Right ventricle myocardium superior (tissue), 1 donor: Measurements from ENCODE around the gene GMEB2. TPM values are rescaled to one million over a fixed set of nuclear protein-coding genes. Genes with fewer than 3 reads are reported as not detected.
"Not testable (repeated sequence)": the region's sequence is repeated elsewhere in the genome, so short reads cannot be mapped to it uniquely, and the experiment has no call there.

Experiments
- ATAC-seq: fragments of 200-7000 bp; cut with Tn5 transposase; one replicate; pipeline ENCODE4 v1.9.1; 2020; ENCODE audit warnings: mild to moderate bottlenecking; ENCODE audit not compliant: poor library complexity
- DNase-seq: peaks from one replicate; pipeline ENCODE4 v3.0.0-alpha.2; 2020
- intact Hi-C: fragments of 100-400 bp; cut with DNase I; formaldehyde crosslinking; loops from one replicate; pipeline ENCODE4 v1.11.2; 2022
- total RNA-seq: library from RNA; stranded (reverse); fragmentation: NEBNext Ultra II Directional; extraction: Animal tissue kit (Norgen Biotek cat#: 25700); gene quantifications from one replicate; pipeline ENCODE4 v1.2.1, GENCODE V29; 2021
- donor health status: DM: no; HTN: yes; CAD: no; lungs with severe emphysema.

Gene GMEB2
- total RNA-seq, 1 donor from 2014 or later, result 5.5 TPM

GRCh38 chr20:63559485-63560332, 67.2 kb downstream of the GMEB2 start:
- intact Hi-C loops, ATAC-seq: not testable (repeated sequence)

DNA sequence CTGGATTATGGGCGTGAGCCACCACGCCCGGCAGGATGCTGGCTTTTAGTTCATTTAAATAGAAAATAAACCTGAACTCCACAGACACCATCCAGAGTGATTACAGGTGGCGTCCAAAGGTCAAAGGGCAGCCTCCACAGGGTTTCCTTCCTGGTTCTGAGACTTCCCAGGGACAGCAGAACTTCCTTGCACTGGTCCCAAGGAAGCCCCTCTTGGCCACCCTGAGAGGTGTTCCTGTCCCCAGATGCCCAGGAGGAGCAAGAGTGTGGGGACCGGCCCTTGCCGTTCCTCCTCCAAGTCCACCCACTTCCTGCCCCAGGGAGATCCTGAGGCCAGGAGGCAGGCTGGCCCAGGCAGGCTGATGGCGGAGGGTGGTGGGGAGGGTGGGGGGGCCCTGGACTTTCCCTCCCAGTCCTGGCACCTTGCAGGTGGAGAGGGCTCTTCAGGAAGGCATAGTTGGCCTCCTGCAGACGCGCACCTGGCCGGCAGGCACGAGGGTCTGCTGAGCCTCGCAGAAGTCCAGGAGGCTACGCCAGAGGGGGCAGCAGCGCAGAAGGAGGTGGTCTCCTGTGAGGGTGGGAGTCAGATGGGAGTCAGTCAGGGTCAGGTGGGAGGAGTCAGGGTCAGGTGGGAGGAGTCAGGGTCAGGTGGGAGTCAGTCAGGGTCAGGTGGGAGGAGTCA, 68.0 kb downstream of the GMEB2 start:
- intact Hi-C loops, result no loop called here
- no peak for DNase-seq
- ATAC-seq, result no peak

More at GRCh38 chr20:63559485-63560332, 67.2 kb downstream of the GMEB2 start:
- DNase-seq, result not testable (repeated sequence)

GRCh38 chr20:63557481-63557891, 69.4 kb downstream of the GMEB2 start:
- no peak for ATAC-seq
- no peak for DNase-seq
- intact Hi-C loops, result no loop called here

DNA sequence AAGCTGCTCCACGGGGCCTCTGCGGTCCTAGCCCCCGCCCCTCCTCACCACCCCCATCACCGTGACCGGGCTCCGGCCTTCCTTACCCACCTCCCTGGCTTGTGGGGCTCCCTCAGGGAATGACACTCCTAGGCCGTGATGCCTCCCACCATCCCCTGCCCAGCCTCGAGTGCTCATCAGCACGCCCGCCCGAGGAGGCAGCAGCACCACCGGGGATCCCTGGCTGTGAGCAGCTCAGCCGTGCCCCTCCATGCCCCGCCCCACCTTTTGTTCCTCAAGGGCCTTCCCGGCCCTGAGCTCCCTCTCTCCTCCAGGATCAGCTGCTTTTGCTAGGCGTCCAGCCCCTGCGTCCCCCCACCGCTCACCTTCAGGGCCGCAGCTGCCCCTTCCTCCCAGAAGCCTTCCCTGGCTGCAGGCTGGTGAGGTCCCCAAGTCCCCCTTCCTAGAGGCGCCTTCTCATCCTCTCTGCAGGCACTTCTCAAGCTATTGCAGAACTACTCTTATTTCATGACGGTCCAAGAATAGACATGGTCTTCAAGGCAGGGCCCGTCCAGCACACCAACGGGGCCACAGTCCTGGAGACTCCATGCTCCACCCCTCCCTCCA, 69.9 kb downstream of the GMEB2 start:
- DNase-seq (no peak), ATAC-seq (no peak)
- intact Hi-C loops, result no loop called here

- DNase-seq (no peak), ATAC-seq (no peak)
- intact Hi-C loops, result no loop called here
Observed at GRCh38 chr20:63555661-63556381, 71.1 kb downstream of the GMEB2 start.

GRCh38 chr20:63554361-63555278, 72.3 kb downstream of the GMEB2 start:
- intact Hi-C loops, result no loop called here
- DNase-seq (no peak), ATAC-seq (no peak)

- ATAC-seq (peak; percentile 70), DNase-seq (no peak)
- intact Hi-C loops, result no loop called here
Observed at GRCh38 chr20:63553933-63554290, 73.0 kb downstream of the GMEB2 start, which contains the start of gene FNDC11. FNDC11 (plus strand) TSS chr20:63554159; CDS start chr20:63555664, 1,505 bp downstream.

GRCh38 chr20:63553251-63553932, 73.5 kb downstream of the GMEB2 start:
- DNase-seq, result peak; percentile 84
- intact Hi-C loops, result no loop called here
- ATAC-seq, result peak; percentile 78

- no peak for DNase-seq
- no peak for ATAC-seq
- intact Hi-C loops, result no loop called here
Observed at GRCh38 chr20:63552481-63553249, 74.2 kb downstream of the GMEB2 start.

DNA sequence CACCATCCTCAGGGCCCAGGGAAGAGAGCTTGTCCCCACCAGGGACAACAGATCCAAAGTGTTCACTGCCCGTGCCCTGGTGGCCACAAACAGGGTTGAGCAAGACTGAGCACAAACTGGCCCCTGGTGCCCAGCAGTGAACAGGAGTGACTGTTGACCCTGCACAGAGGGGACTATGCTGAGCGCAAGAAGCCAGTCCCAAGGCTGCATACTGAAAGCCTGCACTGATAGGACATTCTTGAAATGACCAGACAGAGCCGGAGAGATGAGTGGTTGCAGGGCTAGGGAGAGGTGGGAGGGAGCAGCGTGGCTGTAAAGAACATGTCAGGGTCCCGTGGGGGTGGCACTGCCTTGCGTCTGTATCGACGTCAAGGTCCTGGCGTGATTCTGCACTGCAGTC, 75.8 kb downstream of the GMEB2 start:
- ATAC-seq (no peak), DNase-seq (no peak)
- intact Hi-C loops, result no loop called here

DNA sequence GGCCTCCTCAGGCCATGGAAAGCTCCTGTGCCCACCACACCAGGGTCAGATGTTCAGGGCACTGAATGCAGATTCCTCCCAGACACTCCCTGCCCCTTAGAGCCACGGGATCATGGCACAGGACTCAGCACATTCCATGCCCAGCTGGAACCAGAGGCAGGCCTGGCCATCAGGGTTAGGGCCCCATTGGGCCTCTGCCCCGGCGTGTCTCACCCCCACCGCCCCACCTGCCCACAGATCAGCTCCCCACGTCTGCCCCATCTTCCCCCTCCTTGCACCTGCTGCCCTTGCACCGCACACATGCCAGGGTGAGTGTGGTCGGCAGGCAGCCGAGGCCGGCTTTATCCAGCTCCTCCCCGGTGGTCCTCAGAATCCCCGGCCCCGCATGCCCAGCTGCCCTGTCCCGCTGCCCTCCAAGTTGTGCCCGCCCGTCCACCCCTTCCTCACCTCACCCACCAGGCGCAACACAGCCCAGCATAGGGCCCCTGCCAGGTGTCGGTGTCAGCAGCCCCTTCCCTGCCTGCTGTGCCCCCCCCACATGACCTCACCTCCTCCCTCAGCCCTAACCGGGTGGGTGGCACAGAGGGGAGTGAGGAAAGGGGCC, 77.1 kb downstream of the GMEB2 start:
- intact Hi-C loops, result no loop called here
- no peak for DNase-seq
- ATAC-seq, result no peak

DNA sequence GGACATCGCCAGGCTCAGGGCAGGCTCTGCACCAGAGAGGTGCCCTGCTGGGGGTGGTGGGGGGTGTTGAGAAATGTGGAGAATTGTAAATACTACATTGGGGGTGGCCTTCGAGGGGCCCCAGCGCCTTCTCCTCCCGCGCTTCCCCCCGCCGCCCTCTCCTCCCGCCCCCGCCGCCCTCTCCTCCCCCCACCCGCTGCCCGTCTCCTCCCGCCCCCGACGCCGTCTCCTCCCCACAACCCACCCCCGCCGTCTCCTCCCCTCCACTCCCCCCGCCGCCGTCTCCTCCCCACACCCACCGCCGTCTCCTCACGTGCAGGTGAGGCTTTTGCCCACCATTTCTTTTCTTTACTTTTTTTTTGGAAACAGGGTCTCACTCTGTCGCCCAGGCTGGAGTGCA, 77.9 kb downstream of the GMEB2 start:
- ATAC-seq (no peak), DNase-seq (no peak)
- intact Hi-C loops, result no loop called here

DNA sequence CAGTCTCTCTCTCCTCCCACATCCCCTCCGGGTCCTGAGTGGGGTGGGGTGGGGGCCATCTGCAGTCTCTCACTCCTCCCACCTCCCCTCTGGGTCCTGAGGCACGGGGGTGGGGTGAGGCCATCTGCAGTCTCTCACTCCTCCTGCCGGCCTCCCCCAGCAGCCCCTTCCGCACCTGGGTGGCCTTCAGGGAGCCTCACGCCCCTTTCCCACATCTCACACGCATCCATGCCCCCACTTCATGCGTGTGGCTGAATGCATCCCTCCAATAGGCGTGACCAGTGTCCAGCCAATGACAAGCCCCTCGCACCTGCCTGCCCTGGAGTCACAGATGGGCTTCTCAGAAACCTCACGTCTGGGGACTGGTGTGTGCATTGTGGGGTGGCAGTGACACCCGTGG, 78.4 kb downstream of the GMEB2 start:
- intact Hi-C loops, result no loop called here
- no peak for ATAC-seq
- DNase-seq, result no peak

DNA sequence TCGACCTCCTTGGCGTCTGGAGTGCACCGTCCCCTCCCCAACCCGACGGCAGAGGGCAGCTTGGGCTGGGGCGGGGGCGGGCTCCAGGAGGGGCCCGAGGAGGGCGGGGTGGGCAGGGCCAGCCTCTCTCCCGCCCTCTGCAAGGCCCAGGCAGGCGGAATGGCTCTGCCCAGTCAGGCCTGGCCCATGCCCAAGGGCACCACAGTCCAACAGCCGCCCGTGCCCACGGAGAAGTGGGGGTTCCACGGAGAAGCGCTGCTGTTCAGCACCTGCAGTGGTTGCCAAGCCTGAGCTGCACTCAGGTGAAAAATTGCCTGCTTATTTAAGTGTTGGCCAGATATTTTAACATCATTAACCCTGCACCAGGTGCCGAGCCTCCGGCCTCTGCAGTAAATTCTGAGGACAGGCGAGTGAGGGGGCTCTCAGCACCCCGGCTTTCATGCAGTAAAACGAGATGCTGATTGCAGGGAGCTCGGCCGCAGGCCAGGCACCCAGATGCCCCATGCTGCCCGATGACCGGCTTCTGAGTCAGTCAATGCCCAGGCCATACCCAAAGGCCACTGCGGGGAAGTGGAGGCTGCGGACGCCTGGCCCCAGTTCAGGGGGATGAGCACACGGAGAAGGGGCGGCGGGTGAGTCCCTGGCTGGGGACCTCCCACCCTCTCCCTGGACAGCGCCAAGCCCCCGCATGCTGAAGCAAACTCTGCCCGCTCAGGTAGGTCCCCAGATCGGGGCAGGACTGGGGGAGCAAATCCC, 79.0 kb downstream of the GMEB2 start, which contains the start of gene SRMS:
TSS of gene SRMS (minus strand) at position 25 of the 756 bp plus-strand sequence. CDS start 286 bp downstream, outside the sequence.
- DNase-seq (no peak), ATAC-seq (no peak)
- intact Hi-C loops, result no loop called here

- intact Hi-C loops, result no loop called here
Observed at GRCh38 chr20:63546956-63547724, 79.8 kb downstream of the GMEB2 start.

More at GRCh38 chr20:63546956-63547724, 79.8 kb downstream of the GMEB2 start:
- DNase-seq (no peak), ATAC-seq (no peak)
